Neural crest cell (in vitro differentiated cells): Measurements from ENCODE around the gene NPRL2. TPM values are rescaled to one million over a fixed set of nuclear protein-coding genes. Genes with fewer than 3 reads are reported as not detected.
A peak's percentile ranks its signal among the peaks of the same experiment; 100 is the strongest.

ENCODE experiments used
- DNase-seq: peaks from one replicate; pipeline ENCODE4 v3.0.0; 2021; ENCODE audit warnings: low read depth, mixed read lengths, low spot score
- H3K27ac Mint-ChIP-seq: one replicate; pipeline ENCODE4 v1.8.0; 2021; ENCODE audit warnings: mild to moderate bottlenecking, mixed read lengths; ENCODE audit not compliant: unreplicated experiment
- H3K27me3 Mint-ChIP-seq: 2 replicates; pipeline ENCODE4 v1.8.0; 2021; ENCODE audit warnings: low read depth, mild to moderate bottlenecking, mixed read lengths
- H3K36me3 Mint-ChIP-seq: 2 replicates; pipeline ENCODE4 v1.8.0; 2021; ENCODE audit warnings: low read depth, mild to moderate bottlenecking, mixed read lengths
- H3K4me1 Mint-ChIP-seq: 2 replicates; pipeline ENCODE4 v1.8.0; 2021; ENCODE audit warnings: mixed read lengths
- H3K4me3 Mint-ChIP-seq: one replicate; pipeline ENCODE4 v1.8.0; 2021; ENCODE audit warnings: mild to moderate bottlenecking, mixed read lengths
- H3K9me3 Mint-ChIP-seq: 2 replicates; pipeline ENCODE4 v1.8.0; 2021; ENCODE audit warnings: mixed read lengths
- total RNA-seq: library from RNA; stranded (reverse); gene quantifications from 2 replicates; pipeline ENCODE4 v1.2.1, GENCODE V29; 2021
- TF ChIP-seq, protein P1 (sequence below): fragments of 200-600 bp; sonication (generic); conservative IDR thresholded peaks from 2 replicates; pipeline ENCODE4 v1.5.0; 2021; ENCODE audit warnings: antibody characterized with exemption, mild to moderate bottlenecking

Gene NPRL2
- total RNA-seq, 1 donor from 2014 or later: 30.6 TPM

DNA sequence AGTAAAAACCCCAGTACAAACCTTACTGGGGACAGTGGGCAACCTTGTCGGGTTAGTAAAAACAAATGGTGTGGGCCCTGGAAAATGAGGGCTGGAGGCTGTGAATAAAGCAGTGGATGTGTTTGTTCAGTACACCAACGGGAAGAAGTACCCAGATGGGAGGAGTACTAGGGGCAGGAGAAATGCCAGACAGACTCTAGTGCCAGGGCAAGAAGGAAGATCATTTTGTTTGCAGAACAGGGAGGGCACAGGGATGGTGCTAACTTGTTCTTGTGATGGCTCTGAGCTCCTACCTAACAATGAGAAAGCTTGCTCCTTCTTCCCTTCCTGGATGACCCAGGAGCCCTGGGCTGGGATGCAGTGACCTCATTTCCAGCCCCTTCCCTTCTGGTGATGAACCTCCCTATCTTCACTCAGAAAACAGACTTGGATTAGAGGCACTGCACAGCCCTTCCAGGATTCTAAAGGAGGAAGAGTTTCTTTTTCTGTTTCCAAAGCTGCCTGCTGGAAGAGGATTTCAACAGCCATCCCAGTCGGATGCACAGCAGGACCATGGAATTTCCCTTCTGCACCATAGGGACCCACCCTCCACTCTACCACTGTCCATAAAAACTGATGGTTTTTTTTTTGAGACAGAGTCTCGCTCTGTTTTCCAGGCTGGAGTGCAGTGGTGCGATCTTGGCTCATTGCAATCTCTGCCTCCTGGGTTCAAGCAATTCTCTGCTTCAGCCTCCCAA lies 16.1 kb downstream of the NPRL2 start:
- Mint-ChIP-seq H3K9me3 (no peaks in the 10 kb centered on the region), H3K4me3 (peak overlapping the region; percentile 70), H3K27me3 (peaks cover 13% of the 10 kb centered on the region), H3K27ac (peak overlapping the region; percentile 57), H3K36me3 (no peaks in the 10 kb centered on the region), H3K4me1 (peaks cover 38% of the 10 kb centered on the region)
- DNase-seq: no peak
- TF ChIP-seq, protein P1, sequence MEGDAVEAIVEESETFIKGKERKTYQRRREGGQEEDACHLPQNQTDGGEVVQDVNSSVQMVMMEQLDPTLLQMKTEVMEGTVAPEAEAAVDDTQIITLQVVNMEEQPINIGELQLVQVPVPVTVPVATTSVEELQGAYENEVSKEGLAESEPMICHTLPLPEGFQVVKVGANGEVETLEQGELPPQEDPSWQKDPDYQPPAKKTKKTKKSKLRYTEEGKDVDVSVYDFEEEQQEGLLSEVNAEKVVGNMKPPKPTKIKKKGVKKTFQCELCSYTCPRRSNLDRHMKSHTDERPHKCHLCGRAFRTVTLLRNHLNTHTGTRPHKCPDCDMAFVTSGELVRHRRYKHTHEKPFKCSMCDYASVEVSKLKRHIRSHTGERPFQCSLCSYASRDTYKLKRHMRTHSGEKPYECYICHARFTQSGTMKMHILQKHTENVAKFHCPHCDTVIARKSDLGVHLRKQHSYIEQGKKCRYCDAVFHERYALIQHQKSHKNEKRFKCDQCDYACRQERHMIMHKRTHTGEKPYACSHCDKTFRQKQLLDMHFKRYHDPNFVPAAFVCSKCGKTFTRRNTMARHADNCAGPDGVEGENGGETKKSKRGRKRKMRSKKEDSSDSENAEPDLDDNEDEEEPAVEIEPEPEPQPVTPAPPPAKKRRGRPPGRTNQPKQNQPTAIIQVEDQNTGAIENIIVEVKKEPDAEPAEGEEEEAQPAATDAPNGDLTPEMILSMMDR: no peak

DNA sequence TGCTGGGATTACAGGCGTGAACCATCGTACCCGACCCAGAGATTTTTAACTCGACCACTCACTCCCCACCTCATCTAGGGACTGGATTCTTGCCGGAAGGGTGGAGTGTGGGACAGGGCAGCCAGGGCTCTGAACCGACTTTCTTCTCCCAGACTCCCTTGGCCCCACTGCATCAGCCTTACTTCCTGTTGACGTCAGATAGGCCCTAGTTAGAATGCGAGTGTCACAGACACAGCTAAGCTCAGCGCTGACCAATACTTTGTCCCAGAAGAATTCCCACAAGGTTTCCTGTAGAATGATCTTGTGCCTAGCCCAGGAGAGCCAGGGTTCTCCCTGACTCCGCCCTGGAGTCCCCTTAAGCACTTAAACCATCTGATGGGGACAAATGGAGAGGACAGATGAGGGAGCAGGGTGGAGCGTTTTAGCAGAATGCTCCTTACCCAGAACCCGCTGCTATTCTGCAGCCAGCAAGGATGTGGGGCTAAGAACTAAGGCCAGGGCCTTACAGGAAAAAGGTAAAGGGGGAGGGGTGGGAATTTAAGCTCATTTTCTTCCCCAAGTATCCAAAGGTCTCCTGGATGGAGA lies 16.7 kb downstream of the NPRL2 start:
- Mint-ChIP-seq H3K4me1 (peaks cover 35% of the 10 kb centered on the region), H3K4me3 (peak overlapping the region; percentile 70), H3K27me3 (peaks cover 8% of the 10 kb centered on the region), H3K9me3 (no peaks in the 10 kb centered on the region), H3K36me3 (no peaks in the 10 kb centered on the region), H3K27ac (no peak overlapping the region)
- TF ChIP-seq, protein P1: no peak
- DNase-seq: no peak

- H3K4me1 Mint-ChIP-seq: peaks cover 30% of the 10 kb centered on the region
- TF ChIP-seq, protein P1: no peak
- no peaks in the 10 kb centered on the region for H3K9me3 Mint-ChIP-seq
- peaks cover 5% of the 10 kb centered on the region for H3K36me3 Mint-ChIP-seq
- no peak overlapping the region for H3K27ac Mint-ChIP-seq
- H3K4me3 Mint-ChIP-seq: peak overlapping the region; percentile 59
- DNase-seq: no peak
- no peaks in the 10 kb centered on the region for H3K27me3 Mint-ChIP-seq
Observed at GRCh38 chr3:50331364-50331907, 19.1 kb downstream of the NPRL2 start.

DNA sequence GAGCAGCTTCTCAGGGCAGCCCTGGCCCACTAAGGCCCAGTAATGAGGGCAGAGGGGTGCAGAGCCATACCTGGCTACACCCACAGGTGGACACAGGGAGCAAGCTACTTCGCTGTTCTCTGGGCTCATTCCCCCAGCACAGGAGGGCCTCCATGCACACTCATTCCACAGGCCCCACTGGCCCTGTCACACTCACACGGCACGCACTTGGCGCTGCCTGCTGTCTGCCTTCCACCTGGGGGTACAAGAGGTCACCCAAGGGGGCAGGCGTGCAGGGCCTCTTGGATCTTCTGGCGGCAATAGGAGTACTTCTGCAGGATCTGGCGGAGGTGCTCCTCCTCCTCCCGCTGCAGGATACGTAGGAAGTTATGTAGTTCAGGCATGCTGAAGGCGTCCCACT lies 20.2 kb downstream of the NPRL2 start:
- Mint-ChIP-seq H3K4me1 (peaks cover 22% of the 10 kb centered on the region), H3K27ac (no peak overlapping the region), H3K4me3 (peak overlapping the region; percentile 59), H3K27me3 (no peaks in the 10 kb centered on the region), H3K9me3 (no peaks in the 10 kb centered on the region), H3K36me3 (peaks cover 5% of the 10 kb centered on the region)
- DNase-seq: no peak
- TF ChIP-seq, protein P1: no peak

DNA sequence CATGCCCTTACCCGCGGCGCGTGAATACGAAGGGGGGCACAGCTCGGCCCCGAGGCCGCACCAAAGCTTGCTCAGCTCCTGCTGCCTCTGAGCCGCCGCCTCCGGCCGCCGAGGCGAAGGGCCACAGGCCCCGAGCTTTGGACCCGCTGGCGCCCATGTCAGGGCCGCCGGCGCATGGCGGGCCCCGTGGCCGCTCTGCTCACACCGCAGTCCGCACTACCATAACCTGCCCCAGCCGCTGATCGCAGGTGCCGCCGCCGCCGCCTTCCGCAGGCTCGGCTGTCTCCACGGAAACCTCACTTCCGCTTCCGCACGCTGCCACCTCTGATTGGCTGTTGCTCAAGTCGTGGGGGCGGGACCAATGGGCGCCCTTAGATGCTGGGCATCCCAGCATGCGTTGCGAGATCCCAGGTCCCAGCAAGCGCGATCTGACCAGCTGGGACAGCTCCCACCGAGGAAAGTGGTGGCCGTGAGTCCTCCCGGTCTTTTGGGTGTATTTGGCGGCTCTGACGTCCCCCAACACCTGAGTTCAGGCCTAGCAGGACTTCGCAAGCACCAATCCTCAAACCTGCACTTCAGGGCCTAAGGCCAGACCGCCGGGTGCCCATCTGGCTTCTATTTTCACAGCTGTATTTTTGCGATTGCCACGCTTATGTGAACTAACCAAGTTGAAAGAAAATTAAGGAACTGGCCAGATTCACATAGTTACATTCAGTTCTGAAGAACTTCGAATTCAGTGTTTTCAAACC lies 22.5 kb downstream of the NPRL2 start, which contains the start of gene TUSC2:
Gene TUSC2, minus strand, starts transcription at position 281 of the 749 bp plus-strand sequence. Its CDS starts 124 bp downstream, at position 157.
- Mint-ChIP-seq H3K4me1 (peaks cover 32% of the 10 kb centered on the region), H3K27ac (peak within 1 kb of the TSS; percentile 93), H3K4me3 (peak within 1 kb of the TSS; percentile 96), H3K27me3 (no peaks in the 10 kb centered on the region), H3K36me3 (peaks cover 5% of the 10 kb centered on the region), H3K9me3 (no peaks in the 10 kb centered on the region)
- TF ChIP-seq, protein P1: no peak
- peak; percentile 93 for DNase-seq
